Endodermal cell (in vitro differentiated cells): ENCODE results near the gene THSD4. TPM values are rescaled to one million over a fixed set of nuclear protein-coding genes. Genes with fewer than 3 reads are reported as not detected.

Experiments used
- DNase-seq: peaks from one replicate; pipeline ENCODE4 v3.0.0-alpha.2; 2017
- H3K27ac ChIP-seq: 2 replicates; pipeline ENCODE4 v1.5.1; 2013; ENCODE audit warnings: mild to moderate bottlenecking, low read depth, low read length, moderate library complexity
- H3K27me3 ChIP-seq: 2 replicates; pipeline ENCODE4 v1.6.1; 2013; ENCODE audit warnings: mild to moderate bottlenecking, low read length, moderate library complexity; ENCODE audit not compliant: insufficient read depth, control insufficient read depth, poor library complexity, severe bottlenecking
- H3K36me3 ChIP-seq: 2 replicates; pipeline ENCODE4 v1.7.0; 2013; ENCODE audit warnings: mild to moderate bottlenecking, low read length, moderate library complexity; ENCODE audit not compliant: control insufficient read depth, insufficient read depth
- H3K4me1 ChIP-seq: one replicate; pipeline ENCODE4 v1.7.0; 2013; ENCODE audit warnings: low read length; ENCODE audit not compliant: control insufficient read depth, insufficient read depth
- H3K4me3 ChIP-seq: 2 replicates; pipeline ENCODE4 v1.5.1; 2013; ENCODE audit warnings: mild to moderate bottlenecking, low read length, moderate library complexity
- H3K9ac ChIP-seq: 2 replicates; pipeline ENCODE4 v1.6.1; 2013; ENCODE audit warnings: mild to moderate bottlenecking, low read length, moderate library complexity; ENCODE audit not compliant: poor library complexity, severe bottlenecking; ENCODE audit errors: extremely low read depth
- H3K9me3 ChIP-seq: 2 replicates; pipeline ENCODE4 v1.6.1; 2013; ENCODE audit warnings: mild to moderate bottlenecking, low read length, moderate library complexity; ENCODE audit not compliant: control insufficient read depth
- H3K27ac Mint-ChIP-seq: 2 replicates; pipeline ENCODE4 v1.8.0; 2020; ENCODE audit warnings: mixed read lengths
- H3K27me3 Mint-ChIP-seq: 2 replicates; pipeline ENCODE4 v1.8.0; 2021; ENCODE audit warnings: mild to moderate bottlenecking, mixed read lengths; ENCODE audit not compliant: insufficient read depth
- H3K36me3 Mint-ChIP-seq: 2 replicates; pipeline ENCODE4 v1.8.0; 2020; ENCODE audit warnings: low read depth, mixed read lengths
- H3K4me1 Mint-ChIP-seq: 2 replicates; pipeline ENCODE4 v1.8.0; 2020; ENCODE audit warnings: mixed read lengths
- H3K4me3 Mint-ChIP-seq: 2 replicates; pipeline ENCODE4 v1.8.0; 2020; ENCODE audit warnings: mild to moderate bottlenecking, moderate library complexity, mixed read lengths
- H3K9me3 Mint-ChIP-seq: 2 replicates; pipeline ENCODE4 v1.8.0; 2020; ENCODE audit warnings: mild to moderate bottlenecking, mixed read lengths
- CTCF ChIP-seq: fragments of 200-600 bp; sonication (generic); conservative IDR thresholded peaks from 2 replicates; pipeline ENCODE4 v1.5.0; 2021; ENCODE audit warnings: antibody characterized with exemption, mild to moderate bottlenecking
- WGBS, 2 experiments: methylation state at CpG; one replicate each; pipeline versions ENCODE4 v1.1.5 to v1.1.7; 2013; ENCODE audit warnings: missing lambda C conversion rate in 2 of 2, mixed read lengths in 1 of 2; ENCODE audit not compliant: insufficient coverage in 1 of 2, insufficient read length in 1 of 2; 5-methylcytosine and 5-hydroxymethylcytosine counted together
- total RNA-seq, 2 donors: library from RNA; stranded (reverse); fragmentation: NEBNext Ultra II Directional in 1 of 2; extraction: Animal tissue kit (Norgen Biotek cat#: 25700) in 1 of 2; gene quantifications; 2 replicates in 1 of 2; 3 replicates in 1 of 2; pipeline ENCODE4 v1.2.1, GENCODE V29; 2021

Gene THSD4
- total RNA-seq, 2 donors from 2014 or later: 4.6 to 5.4 TPM

GRCh38 chr15:71079208-71080044, 35.8 kb upstream of the THSD4 start:
- 81 to 87% methylated on average over 6 of the region's 6 CpGs for WGBS, 2 experiments

GRCh38 chr15:71080166-71080565, 35.1 kb upstream of the THSD4 start:
- Histone ChIP-seq H3K27ac (no peak overlapping the region), H3K9me3 (no peaks in the 10 kb centered on the region), H3K9ac (no peak overlapping the region), H3K36me3 (no peaks in the 10 kb centered on the region), H3K27me3 (no peaks in the 10 kb centered on the region), H3K4me3 (no peak overlapping the region), H3K4me1 (no peaks in the 10 kb centered on the region)
- no peak overlapping the region for H3K4me3 Mint-ChIP-seq
- DNase-seq: no peak
- H3K27ac Mint-ChIP-seq: no peak overlapping the region
- peaks cover 6% of the 10 kb centered on the region for H3K9me3 Mint-ChIP-seq
- peaks cover 12% of the 10 kb centered on the region for H3K4me1 Mint-ChIP-seq
- H3K36me3 Mint-ChIP-seq: no peaks in the 10 kb centered on the region
- WGBS, 2 experiments: 92 to 93% methylated on average over 3 to 6 of the region's 7 CpGs
- TF ChIP-seq CTCF: no peak
- H3K27me3 Mint-ChIP-seq: peaks cover 35% of the 10 kb centered on the region

More at GRCh38 chr15:71079208-71080044, 35.8 kb upstream of the THSD4 start:
- Mint-ChIP-seq H3K4me3 (no peak overlapping the region), H3K27me3 (peaks cover 29% of the 10 kb centered on the region), H3K27ac (no peak overlapping the region), H3K36me3 (no peaks in the 10 kb centered on the region), H3K9me3 (peaks cover 10% of the 10 kb centered on the region), H3K4me1 (peaks cover 12% of the 10 kb centered on the region)
- Histone ChIP-seq H3K9ac (no peak overlapping the region), H3K9me3 (no peaks in the 10 kb centered on the region), H3K4me1 (no peaks in the 10 kb centered on the region), H3K27ac (no peak overlapping the region), H3K4me3 (no peak overlapping the region), H3K36me3 (no peaks in the 10 kb centered on the region), H3K27me3 (no peaks in the 10 kb centered on the region)
- no peak for TF ChIP-seq CTCF
- no peak for DNase-seq

- Histone ChIP-seq H3K9ac (no peak overlapping the region), H3K4me3 (no peak overlapping the region), H3K9me3 (no peaks in the 10 kb centered on the region), H3K27ac (no peak overlapping the region), H3K4me1 (no peaks in the 10 kb centered on the region), H3K36me3 (no peaks in the 10 kb centered on the region), H3K27me3 (no peaks in the 10 kb centered on the region)
- TF ChIP-seq CTCF: no peak
- peaks cover 18% of the 10 kb centered on the region for H3K4me1 Mint-ChIP-seq
- peaks cover 4% of the 10 kb centered on the region for H3K9me3 Mint-ChIP-seq
- no peak for DNase-seq
- H3K27me3 Mint-ChIP-seq: peaks cover 39% of the 10 kb centered on the region
- H3K4me3 Mint-ChIP-seq: no peak overlapping the region
- no peak overlapping the region for H3K27ac Mint-ChIP-seq
- no peaks in the 10 kb centered on the region for H3K36me3 Mint-ChIP-seq
- WGBS, 2 experiments: 80 to 89% methylated on average over 1 of the region's 1 CpG
Observed at GRCh38 chr15:71080705-71081104, 34.6 kb upstream of the THSD4 start.
